GM21737 (cell line): ENCODE data around the gene GORASP2.

ENCODE experiments used
- ATAC-seq: cut with Tn5 transposase; IDR thresholded peaks from one replicate; pipeline ENCODE4 v1.9.1; 2021; ENCODE audit warnings: mild to moderate bottlenecking, moderate library complexity; ENCODE audit not compliant: unreplicated experiment

GORASP2 gene

GRCh38 chr2:170991398-170992182 lies 62.5 kb downstream of the GORASP2 start:
- ATAC-seq: no peak

- ATAC-seq: no peak
These were observed 67.3 kb downstream of the GORASP2 start for GRCh38 chr2:170996316-170996715.

- no peak for ATAC-seq
These were observed 69.0 kb downstream of the GORASP2 start for GRCh38 chr2:170997893-170998597.

- ATAC-seq: no peak
These were observed 70.6 kb downstream of the GORASP2 start for GRCh38 chr2:170999654-171000053.

- no peak for ATAC-seq
These were observed 75.3 kb downstream of the GORASP2 start for GRCh38 chr2:171004363-171004762.

- ATAC-seq: no peak
These were observed 75.8 kb downstream of the GORASP2 start for GRCh38 chr2:171004833-171005232.

- no peak for ATAC-seq
These were observed 79.6 kb downstream of the GORASP2 start for GRCh38 chr2:171008550-171009205.

GRCh38 chr2:171009386-171009785 lies 80.3 kb downstream of the GORASP2 start:
- ATAC-seq: no peak

- no peak for ATAC-seq
These were observed 84.8 kb downstream of the GORASP2 start for GRCh38 chr2:171013851-171014250.

- no peak for ATAC-seq
These were observed 87.1 kb downstream of the GORASP2 start for GRCh38 chr2:171016125-171016524.
